Stimulated activated CD4-positive, alpha-beta T cell treated with anti-CD3 and anti-CD28 coated beads, TNF-alpha, amount 100 ng/mL, for 24 hours (primary cell): ENCODE data around the gene EP400.

Experiments
- DNase-seq, 3 experiments: peaks; one replicate each; pipeline ENCODE4 v3.0.0-alpha.2; 2020; ENCODE audit warnings: low read depth in 3 of 3

EP400 gene

DNA sequence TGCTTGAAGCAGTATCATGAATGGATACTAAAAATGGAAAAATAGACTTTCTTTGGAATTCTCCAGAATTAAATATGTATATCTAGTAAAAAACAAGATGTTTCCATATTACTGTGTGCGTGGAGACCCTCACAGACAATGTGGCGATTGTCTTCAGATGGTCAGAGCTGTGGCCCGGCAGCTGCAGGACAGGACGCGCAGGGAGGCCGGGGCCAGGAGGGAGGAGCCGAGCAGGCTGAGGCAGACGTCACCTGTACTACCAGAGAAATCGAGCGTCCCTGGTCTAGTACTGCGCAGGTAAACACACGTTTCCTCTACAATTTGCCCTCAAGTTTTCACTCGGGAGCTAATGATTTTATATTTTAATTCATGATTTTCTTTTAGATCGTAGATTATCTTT lies 171.5 kb downstream of the EP400 start:
- DNase-seq, result no peak

DNA sequence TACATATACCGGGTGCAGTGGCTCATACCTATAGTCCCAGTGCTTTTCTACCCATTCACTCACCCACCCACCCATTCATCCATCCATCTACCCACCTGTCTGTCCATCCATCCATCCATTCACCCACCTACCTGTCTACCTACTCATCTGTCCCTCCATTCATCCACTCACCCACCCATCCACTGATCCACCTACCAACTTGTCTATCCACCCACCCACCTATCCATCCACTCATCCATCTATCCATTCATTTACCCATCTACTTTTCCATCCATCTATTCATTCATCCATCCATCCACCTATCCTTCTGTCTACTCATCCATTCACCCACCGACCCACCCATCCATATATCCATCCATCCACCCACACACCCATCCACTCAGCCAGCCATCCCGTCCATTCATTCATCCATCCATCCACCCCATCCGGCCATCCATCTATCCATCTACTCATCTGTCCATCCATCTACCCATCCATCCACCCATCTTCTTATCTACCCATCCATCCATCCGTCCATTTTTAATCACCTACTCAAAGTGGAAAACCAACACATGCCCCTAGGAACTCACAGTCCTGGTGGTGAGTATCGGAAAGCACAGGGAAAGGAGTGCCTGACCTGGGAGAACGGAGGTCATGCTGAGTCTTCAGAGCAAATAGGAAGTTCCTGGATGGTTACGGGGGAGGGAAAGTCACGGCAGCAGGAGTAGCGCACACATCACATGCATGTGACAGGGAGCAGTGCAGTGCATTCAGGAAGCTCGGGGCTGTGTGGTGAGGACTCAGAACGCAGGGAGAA lies 174.4 kb downstream of the EP400 start:
- DNase-seq, result no peak

DNA sequence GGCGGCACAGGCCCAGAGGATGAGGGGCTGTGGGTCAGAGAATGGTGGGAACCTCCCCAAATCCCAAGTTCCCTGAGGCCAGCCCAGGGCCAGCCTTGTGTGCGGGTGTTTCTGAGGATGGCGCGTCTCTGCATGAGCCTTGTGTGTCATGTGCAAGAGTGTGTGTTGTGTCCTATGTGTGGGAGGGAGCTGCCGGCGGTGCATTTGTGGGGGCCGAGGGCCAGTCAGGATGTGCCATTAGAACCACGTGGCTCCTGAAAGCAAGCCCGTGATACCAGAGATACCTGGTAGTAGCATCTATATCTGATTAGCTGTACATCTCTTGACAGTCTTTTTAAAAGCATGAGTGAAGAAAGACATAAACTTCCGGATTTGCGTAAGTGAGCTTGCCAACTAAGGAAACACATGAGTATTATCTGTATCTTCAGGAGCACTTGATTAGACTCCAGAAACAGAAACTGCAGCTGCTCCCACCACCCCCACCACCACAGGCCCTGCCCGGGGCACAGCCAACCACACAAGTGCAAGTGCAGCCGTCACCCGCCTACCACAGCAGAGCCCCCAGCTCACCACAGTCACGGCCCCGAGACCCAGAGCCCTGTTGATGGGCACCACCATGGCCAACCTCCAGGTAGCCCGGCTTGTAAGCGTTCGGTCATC lies 175.2 kb downstream of the EP400 start:
- DNase-seq, result no peak

DNA sequence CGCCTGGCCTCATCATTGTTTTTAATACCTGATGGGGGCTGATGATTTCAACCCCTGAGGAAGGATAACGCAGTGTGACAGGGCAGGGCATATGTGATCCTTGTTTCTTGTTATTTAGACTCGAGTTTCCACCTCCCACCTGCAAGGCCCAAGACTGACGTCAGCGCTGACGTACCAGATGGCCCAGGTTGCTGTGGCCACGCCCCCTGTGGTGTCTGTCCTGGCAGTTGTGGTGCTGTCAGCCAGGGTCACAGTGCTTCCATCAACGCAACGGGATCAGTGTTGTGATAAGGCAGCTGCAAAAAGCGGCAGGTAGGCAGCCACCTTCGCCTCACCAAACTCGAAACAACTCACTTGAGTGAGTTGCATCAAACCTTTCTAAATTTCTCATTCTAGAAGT lies 176.0 kb downstream of the EP400 start:
- no peak for DNase-seq

DNA sequence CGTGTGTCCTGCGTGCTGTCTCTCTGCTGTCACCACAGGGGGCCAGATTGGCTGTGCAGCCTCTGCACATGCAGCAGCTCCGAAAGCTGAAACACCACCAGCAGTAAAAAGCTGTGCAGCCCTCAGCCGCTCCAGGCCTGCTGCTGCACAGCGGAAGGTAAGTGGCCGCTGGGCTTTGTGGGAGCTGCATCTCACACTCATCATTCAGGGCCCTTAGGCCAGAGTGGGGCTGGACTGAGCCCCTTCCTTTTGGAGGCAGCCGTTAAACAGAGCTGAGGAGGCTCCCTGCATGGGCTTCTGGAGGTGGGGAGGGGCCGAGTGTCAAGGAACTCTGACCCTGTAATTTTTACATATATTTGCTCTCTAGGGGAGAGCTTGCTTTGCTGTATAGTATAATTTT lies 177.3 kb downstream of the EP400 start:
- DNase-seq, result no peak

DNA sequence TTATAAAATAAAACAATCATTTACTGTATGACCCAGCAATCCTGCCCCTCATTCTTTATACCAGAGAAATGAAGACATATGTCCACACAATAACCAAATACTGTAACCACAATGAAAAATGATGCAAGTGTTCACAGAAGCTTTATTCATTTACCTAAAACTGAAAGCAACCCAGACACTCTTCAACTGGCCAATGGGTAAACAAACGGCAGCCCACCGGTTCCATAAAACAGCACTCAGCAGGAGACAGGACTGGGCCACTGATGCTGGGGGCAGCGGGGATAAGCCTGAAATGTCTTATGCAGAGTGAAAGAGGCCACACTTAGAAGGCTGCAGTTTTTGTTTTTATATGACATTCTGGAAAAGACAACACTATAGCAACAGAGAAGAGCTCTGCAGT lies 179.3 kb downstream of the EP400 start:
- DNase-seq, result no peak

DNA sequence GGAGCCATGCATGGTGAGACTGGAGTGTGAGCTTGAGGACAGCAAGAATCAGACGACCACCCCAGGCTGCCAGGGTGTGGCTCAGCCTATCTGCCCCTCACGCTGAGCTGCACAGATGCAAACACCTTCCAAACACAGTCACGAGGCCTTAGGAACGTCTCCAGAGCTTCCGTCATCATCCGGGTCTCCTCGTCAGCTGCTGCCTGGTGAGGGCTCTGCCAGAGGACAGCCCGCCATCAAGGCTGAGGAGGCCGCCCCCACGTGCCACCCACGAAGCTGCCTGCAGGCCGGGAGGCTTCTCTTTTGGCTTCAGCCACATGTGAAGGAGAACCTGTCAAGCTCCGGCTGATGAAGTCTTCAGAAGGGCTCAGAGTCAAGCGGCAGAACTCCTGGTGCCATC lies 180.9 kb downstream of the EP400 start:
- no peak for DNase-seq
